Upper lobe of left lung (tissue), 4 donors: ENCODE data around the gene ART3.
"Not testable (repeated sequence)": the region's sequence is repeated elsewhere in the genome, so short reads cannot be mapped to it uniquely, and the experiment has no call there.

Source experiments
- CTCF ChIP-seq, 6 experiments: fragments of 450-650 bp in 4 of 6; fragments of 200-600 bp in 2 of 6; sonication (generic) in 2 of 6; IDR thresholded peaks; one replicate each; pipeline ENCODE4 v1.5.1; 2016 to 2019; ENCODE audit warnings: antibody characterized with exemption in 6 of 6
- POLR2A ChIP-seq, 4 donors: fragments of 450-650 bp; IDR thresholded peaks; one replicate each; pipeline ENCODE4 v1.5.1; 2016 to 2017; ENCODE audit warnings: antibody characterized with exemption in 4 of 4, mild to moderate bottlenecking in 2 of 4
- POLR2AphosphoS5 ChIP-seq, 2 donors: sonication (generic); formaldehyde crosslinking; IDR thresholded peaks; one replicate each; pipeline ENCODE4 v1.5.1; 2017; ENCODE audit warnings: antibody characterized with exemption in 2 of 2

- TF ChIP-seq POLR2AphosphoS5, CTCF, POLR2A (IDR thresholded peaks at IDR 0.05): not testable (repeated sequence)
Measured at GRCh38 chr4:76049860-76050416, 24.6 kb upstream of the ART3 start.
